GM19099 (cell line): ENCODE measurements around the gene LONP2.

Experiments used
- POLR2A ChIP-seq: IDR thresholded peaks from 3 replicates; pipeline ENCODE4 v1.6.1; 2011; ENCODE audit warnings: low read depth; ENCODE audit not compliant: insufficient read length; ENCODE audit errors: extremely low read depth

Gene LONP2

GRCh38 chr16:48340054-48340453, 96.0 kb downstream of the LONP2 start:
- TF ChIP-seq POLR2A: no peak

GRCh38 chr16:48342591-48342990, 98.5 kb downstream of the LONP2 start:
- no peak for TF ChIP-seq POLR2A

- no peak for TF ChIP-seq POLR2A
Observed at GRCh38 chr16:48347191-48347865, 103.2 kb downstream of the LONP2 start.

GRCh38 chr16:48347980-48348379, 103.9 kb downstream of the LONP2 start:
- TF ChIP-seq POLR2A: no peak

- TF ChIP-seq POLR2A: no peak
Observed at GRCh38 chr16:48350736-48351135, 106.6 kb downstream of the LONP2 start.

GRCh38 chr16:48352648-48353390, 108.7 kb downstream of the LONP2 start:
- no peak for TF ChIP-seq POLR2A

GRCh38 chr16:48353565-48354163, 109.6 kb downstream of the LONP2 start:
- TF ChIP-seq POLR2A: no peak

GRCh38 chr16:48354877-48355855, 111.1 kb downstream of the LONP2 start:
- no peak for TF ChIP-seq POLR2A

- TF ChIP-seq POLR2A: no peak
Observed at GRCh38 chr16:48356633-48357376, 112.7 kb downstream of the LONP2 start.

GRCh38 chr16:48358419-48358818, 114.3 kb downstream of the LONP2 start:
- TF ChIP-seq POLR2A: no peak

GRCh38 chr16:48359983-48360382, 115.9 kb downstream of the LONP2 start:
- TF ChIP-seq POLR2A: no peak

- TF ChIP-seq POLR2A: no peak
Observed at GRCh38 chr16:48361012-48361411, 116.9 kb downstream of the LONP2 start.

GRCh38 chr16:48361540-48362144, 117.5 kb downstream of the LONP2 start:
- TF ChIP-seq POLR2A: no peak
